GM21367 (cell line): ENCODE results near the gene LAMP2.
"Not testable (repeated sequence)": the region's sequence is repeated elsewhere in the genome, so short reads cannot be mapped to it uniquely, and the experiment has no call there.

Experiments used
- ATAC-seq: cut with Tn5 transposase; IDR thresholded peaks from one replicate; pipeline ENCODE4 v1.9.1; 2021; ENCODE audit not compliant: unreplicated experiment

LAMP2 gene

DNA sequence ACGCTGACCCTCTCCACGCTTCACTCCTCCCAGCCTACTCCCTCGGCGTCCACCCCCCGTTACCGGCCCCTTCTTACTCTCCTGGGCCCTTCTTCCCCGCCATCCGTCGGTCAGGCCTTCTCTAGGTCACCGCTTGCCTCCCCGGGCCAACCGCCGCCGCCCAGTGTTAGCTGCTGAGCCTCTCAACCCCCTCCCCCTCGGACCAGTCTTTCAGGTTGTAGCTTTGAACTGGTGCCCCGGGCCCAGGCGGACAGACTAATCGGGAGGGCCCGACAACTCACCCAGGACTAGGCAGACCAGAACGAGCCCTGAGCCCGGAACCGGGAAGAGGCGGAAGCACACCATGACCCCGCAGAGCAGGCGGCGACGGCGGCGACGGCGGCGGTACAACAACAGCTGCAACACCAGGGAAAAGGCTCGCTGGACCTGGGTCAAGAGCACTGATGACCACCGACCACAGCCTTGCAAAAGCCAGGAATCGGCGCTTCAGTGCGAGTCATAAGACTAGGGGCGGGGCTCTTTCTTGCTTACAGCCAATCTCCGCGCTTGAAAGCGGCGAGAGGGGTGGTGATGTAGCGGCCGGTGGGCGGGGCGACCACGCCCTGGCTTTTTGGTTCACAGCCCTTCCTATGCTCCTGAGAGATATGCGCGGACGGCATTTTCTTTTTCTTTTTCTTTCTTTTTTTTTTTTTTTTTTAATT, at the start of gene LAMP2:
Gene LAMP2, minus strand, starts transcription at position 472 of the 701 bp plus-strand sequence. Its CDS starts 127 bp downstream, at position 345.
- ATAC-seq: peak; percentile 87

DNA sequence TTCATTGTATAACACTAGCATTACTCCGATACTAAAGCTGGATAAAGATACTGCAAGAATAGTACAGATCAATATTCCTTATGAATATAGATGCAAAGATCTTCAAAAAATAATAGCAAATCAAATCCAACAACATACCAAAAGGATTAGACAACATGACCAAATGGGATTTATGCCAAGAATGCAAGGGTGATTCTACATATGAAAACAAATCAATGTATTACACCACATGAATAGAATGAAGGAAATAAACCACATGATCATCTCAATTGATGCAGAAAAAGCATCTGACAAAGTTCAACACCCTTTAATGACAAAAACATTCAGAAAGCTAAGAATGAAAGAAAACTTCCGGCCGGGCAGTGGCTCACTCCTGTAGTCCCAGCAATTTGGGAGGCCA, 48.8 kb upstream of the LAMP2 start:
- ATAC-seq: no peak

DNA sequence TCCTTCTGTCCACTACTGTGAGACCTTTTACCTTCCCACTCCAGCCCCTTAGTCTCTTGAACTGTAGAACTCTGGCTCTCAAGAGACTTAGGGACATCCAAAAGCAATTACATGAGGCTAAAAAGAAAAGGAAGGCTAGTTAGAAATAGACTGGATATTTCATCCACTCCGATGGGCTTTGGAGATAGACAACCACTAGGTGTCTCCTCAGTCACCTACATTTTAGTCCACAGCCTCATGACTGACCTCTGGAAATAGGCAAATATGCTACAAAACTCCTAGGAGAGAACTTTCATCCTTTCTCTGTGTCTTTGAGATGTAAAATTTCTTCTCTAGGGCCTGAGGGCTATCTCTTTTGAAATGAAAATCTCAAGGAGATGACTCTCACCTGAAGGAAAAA, 45.1 kb upstream of the LAMP2 start:
- no peak for ATAC-seq

DNA sequence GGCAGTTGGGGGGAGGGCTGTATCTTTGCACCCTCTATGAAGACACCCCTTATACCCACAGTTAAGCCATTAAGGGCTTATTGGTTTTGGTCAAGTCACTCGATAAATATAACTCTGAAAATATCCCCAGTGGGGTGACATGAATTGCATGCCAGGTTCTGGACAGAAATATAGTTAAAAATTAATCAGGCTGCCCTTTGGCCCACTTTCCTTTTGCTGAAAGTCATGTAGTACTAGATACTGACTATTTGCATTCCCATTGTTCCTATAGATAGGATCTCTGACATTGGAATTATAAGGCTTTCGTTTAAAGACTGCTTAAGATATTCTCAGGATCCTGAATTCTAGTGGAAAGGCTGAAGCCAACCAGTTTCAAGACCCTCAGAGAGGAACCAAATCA, 43.5 kb upstream of the LAMP2 start:
- ATAC-seq: no peak

DNA sequence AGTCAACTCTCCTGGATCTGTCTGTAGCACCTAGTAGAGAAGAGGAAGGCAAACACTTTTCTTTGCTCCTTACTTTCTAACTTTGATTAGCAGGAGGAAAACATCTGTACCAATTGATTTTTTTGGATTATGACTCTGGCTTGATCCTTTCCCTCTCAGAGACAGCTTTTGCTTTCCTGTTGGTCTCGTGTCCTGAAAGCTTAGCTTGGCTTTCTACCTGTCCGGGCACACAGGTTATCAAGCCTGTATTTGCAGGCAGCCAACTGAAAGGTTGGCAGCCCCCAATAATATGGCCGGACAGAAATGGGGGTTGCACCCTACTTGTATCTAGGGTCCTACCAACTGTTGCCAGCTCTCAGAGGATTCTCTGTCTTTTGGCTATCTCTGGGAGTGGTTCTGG, 43.1 kb upstream of the LAMP2 start:
- no peak for ATAC-seq

DNA sequence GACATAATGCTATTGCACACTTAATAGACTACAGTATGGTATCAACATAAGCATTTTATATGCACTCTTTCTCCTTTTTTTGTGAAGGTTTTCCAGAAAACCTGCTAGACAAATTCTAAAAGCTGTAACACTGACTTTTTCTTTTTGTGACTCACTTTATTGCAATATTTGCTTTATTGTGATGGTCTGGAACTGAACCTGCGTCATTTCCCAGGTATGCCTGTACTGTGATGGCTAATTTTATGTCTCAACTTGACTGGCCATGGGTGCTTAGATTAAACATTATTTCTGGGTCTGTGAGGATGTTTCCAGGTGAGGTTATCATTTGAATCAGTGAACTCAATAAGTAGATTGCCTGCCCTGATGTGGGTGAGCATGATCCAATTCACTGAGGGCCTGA, 35.5 kb upstream of the LAMP2 start:
- no peak for ATAC-seq

DNA sequence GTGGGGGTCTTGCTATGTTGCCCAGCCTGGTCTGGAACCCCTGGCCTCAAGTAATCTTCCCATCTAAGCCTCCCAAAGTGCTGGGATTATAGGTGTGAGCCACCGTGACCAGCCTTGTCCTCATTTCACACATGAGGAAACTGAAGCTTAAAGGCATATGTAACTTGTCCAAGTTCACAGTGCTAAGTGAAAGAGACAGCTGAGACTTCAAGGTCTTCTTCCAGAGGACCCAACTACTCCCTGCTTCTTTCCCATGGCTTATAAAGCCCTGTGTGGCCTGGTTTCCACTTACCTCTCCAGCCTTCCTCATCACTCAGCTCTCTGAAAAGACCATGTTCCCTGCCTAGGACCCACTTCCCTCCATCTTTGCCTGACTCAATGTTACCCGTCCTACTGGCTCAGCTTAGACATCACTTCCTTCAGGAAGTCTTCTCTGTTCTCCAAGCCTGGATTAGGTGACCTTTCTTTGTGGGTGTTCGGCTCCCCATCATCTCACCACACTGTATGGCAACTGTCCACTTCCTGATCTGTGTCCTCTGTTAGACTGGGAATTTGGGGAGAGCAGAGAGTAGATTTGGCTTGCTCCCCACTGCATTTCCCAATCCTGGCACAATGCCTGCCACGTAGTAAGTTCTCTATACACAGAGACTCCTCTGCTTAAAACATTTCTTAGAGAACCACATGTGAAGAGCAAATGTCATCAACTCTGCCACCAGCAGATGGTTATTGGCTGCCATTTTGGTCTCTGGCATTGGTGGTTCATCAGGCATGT, 30.4 kb upstream of the LAMP2 start:
- no peak for ATAC-seq

DNA sequence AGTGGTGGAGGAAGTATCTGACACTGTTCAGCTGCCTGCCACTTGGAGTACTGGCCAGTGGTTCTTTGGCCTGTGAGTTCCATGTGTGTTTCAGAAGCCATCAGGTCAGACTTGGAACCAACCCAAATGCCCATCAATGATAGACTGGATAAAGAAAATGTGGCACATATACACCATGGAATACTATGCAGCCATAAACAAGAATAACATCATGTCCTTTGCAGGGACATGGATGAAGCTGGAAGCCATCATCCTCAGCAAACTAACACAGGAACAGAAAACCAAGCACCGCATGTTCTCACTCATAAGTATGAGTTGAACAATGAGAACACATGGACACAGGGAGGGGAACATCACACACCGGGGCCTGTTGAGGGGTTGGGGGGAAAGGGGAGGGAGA, 21.0 kb upstream of the LAMP2 start:
- not testable (repeated sequence) for ATAC-seq

DNA sequence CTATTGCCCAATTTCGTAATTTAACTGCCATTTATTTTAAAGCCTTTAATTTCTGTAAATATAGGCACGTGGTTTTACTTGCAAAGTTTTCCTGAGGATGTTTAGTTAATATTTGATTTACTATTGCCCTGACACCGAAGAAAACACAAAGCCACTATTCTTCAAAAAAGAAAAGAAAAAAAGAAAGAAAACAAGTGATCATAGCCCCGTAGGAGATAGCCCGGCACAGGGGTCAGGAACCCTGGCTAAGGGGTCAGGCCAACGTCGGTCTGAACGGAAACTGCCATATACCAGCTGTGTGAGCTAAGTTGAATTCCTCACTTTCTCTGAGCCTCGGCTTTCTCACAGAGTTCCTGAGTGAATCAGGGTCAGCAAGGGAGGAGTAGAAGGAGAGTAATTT, 17.7 kb upstream of the LAMP2 start:
- ATAC-seq: no peak

DNA sequence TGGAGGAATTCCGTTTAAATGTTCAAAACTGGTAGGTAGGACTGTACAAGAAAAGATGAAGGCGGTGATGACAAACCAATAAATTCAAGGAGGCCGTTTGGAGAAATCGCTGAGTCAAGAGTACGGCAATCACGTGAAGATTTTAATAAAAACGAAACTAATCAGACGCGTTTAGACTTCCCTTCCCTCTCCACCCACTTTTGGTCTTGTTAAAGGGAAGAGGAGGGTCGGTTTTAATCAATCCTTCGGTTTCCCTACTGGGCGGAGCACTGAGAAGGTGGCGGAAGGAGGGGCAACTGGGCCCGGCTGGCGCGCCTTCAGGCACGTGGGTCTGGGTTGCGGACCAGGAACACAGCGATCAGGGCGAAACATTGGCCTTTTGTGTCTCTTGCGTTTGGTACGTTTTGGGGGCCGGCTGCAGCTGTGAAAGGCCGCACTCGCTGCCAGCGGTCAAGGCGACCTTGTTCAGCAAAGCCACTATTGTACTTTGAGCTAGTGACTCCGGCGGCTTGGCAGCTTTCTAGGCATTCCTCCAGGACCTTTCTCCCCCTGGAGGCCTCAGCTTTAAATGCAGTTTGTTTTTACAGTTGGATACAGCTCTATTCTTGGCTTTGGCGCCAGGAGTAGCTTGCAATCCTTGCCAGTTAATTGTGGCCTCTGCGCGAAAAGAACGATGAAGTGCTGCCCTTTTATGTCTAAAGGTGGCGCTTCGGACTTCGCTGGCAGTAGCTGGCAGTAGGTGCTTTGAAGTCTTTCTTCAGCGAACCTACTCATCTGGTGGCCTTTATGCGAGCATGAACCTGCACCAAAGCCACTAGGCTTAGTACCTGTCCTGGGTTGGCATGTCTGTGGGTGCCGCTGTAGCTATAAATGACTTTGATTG, 16.8 kb upstream of the LAMP2 start:
- peak; percentile 79 for ATAC-seq

DNA sequence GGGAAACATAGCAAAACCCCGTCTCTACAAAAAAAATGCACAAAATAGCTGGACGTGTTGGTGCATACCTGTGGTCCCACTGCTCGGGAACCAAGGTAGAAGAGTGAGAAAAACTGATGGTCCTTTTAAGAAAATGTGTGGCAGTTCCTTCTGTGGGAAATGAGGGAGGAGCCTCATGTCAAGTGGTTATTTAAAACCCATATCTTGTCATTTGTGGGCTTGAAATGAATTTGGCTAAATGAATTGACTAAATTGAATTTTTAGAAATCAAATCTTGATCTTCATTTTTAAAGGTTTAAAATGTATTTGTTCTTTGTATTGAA, 16.2 kb upstream of the LAMP2 start:
- no peak for ATAC-seq

DNA sequence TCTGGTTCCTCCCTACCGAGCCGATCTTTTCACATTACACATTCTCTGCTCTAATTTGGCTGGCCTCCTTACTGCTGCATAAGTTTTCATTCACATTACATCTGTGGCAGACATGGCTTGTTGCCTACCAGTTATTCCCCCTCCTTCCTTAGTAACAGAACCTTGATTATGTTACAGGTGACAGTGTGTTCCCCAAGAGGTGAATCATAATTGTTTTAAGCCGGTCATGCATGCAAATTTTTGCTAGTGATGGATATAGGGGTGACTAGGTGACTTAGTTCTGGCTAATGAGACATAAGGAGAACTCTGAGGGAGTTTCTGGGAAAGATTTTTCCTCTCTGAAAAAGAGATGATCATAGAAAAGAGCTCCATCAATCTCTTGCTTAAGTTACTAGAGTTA, 8.4 kb upstream of the LAMP2 start:
- ATAC-seq: no peak

DNA sequence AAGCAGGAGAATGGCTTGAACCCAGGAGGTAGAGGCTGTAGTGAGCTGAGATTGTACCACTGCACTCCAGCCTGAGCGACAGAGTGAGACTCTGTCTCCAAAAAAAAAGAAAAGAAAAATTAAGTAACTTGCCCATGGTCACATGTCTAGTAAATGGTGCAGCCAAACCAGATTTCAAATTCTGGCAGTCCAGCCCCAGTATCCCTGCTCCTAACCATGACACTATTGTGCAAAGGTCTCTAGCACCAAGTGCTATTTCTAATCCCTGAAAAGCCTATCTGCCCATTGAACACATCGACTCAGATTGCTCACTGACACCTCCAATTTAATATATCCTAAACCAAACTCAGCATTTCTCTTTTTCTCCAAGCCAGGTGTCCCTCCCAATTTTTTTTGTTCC, 7.6 kb upstream of the LAMP2 start:
- no peak for ATAC-seq

DNA sequence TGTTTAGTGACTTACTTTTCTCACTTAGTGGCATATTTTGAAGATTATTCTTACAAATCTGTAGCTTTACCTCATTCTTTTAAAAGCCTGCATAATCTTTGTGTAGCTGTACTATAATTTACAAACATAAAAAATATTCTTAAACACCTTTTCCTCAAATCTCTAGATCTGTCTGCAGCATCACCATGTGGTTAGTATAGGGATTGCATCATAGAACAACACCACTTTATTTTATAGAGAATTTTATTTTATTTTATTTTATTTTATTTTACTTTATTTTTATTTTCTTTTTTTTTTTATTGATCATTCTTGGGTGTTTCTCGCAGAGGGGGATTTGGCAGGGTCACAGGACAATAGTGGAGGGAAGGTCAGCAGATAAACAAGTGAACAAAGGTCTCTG, 6.4 kb upstream of the LAMP2 start:
- ATAC-seq: not testable (repeated sequence)

DNA sequence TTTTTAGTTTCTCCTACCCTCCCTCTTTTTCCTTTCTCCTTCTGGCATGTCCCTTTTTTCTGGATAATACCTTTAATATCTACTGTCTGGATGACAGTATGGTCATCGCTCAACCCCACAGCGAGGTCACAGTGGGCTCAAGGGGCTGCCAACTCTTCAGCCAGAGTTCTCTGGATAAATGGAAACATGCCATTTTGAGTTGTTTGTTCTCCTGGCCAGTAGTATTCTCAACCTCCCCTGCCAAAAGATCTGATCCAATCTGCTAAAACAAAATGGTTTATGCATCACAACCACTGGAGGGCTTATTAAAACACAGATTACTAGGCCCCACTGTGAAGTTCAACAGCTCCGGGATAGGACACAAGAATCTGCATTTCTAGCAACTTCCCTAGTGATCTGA, 5.0 kb upstream of the LAMP2 start:
- no peak for ATAC-seq

DNA sequence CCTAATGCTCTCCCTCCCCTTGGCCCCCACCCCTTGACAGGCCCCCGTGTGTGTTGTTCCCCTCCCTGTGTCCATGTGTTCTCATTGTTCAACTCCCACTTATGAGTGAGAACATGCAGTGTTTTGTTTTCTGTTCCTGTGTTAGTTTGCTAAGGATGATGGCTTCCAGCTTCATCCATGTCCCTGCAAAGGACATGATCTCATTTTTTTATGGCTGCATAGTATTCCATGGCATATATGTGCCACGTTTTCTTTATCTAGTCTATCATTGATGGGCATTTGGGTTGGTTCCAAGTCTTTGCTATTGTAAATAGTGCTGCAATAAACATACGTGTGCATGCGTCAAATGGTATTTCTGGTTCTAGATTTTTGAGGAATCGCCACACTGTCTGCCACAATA, 561 bp upstream of the LAMP2 start:
- ATAC-seq: not testable (repeated sequence)

DNA sequence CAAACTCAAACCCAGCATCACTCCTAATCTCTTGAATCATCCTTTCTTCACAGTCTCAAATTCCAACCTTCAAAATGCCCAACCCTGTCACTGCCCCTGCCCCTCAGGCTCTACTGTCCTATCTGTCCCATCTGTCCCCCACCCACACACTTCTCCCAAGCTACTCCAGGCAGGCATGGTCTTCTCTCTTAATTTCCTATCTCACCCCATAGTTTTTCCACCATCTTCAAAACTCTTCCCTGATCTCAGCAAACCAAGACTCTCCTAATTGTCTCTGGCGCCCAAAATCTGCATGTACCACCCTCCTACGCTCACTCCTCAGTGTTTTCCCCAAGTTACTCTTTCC, 644 bp downstream of the LAMP2 start:
- ATAC-seq: no peak

DNA sequence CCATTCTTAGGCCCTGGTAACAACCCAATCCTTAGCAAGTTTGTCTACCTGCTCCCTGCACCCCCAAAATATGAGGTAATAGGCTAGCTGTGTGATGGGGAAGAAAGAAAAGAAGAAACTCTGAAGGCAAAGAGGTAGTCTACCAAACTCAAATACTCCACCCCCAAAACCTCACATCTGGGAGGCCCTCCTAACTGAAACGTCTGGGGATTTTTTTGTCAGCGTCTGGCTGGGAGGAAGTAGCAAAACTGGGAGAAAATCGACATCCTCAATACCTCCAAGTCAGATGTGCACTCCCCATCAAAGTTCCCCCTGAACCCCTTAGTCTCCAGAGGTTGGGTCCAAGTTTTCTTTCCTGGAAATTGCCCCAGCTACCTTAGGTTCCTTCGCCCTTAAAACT, 1.0 kb downstream of the LAMP2 start:
- ATAC-seq: no peak

DNA sequence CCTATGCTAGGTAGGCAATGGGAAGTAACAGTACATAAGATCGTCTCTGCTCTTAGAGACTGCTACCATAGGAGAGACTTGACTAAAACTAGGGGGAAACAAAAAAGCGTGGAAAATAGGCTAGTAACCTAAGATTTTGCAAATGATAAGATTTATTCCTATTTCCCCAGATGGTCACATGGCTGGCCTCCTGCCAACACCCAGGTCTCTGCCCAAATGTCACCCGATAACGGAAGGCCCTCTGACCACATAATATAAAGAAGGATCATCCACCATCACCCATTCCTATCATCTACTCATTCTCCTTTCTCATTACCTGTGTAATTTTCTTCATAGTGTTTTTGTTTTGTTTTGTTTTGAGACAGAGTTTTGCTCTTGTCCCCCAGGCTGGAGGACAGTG, 4.7 kb downstream of the LAMP2 start:
- ATAC-seq: no peak

DNA sequence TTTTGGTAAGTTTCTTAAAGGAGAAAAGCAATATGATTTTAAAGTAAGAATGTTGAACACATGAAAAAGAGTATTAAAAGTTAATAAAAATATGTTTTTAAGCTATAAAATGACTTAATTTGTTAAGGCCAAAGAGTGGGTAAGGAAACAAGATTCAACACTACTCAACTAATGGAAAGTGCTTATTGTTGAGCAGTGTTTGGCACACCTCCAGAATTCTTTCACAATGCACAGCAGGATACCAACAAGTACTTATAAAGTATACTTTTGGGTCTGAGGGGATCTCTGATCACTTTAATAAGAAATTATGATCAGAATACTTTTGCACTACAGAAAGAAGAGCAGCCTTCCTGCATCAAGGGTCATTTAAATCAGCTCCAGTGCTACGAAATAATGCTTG, 5.9 kb downstream of the LAMP2 start:
- no peak for ATAC-seq

DNA sequence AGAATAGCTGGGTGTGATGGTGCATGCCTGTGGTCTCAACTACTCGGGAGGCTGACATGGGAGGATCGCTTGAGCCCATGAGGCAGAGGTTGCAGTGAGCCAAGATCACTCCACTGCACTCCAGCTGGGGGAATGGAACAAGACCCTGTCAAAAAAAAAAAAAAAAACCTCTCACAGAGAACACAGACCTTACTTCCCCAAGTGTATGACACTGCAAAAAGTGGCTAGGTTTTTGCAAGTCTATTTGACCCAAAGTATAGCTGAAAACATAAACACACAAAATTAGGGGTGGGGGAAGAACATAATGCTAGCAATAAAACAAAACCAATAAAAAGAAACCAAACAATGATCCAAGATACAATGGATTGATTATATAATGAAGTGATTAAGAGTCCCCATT, 6.7 kb downstream of the LAMP2 start:
- no peak for ATAC-seq

DNA sequence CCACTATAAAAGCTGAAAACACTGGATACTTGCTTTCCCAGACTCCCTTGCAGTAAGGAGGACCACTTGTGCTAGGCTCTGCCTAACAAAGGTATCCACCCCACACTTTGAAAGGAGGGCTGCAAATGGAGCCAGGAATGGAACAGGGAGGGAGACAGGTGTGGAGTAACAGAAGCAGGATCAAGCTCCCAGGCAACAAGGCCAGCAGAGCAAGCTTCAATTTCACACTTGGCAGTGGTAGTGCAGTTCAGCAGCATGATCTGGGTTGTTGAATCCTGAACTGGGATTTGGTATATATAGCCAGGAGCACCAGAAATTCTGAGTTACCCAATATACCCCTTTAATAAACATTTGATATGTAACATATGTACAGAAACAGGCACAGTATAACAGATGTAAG, 9.8 kb downstream of the LAMP2 start:
- ATAC-seq: no peak
